Bronchial epithelial cell (primary cell): ENCODE data around the gene ANK3. TPM values are rescaled to one million over a fixed set of nuclear protein-coding genes. Genes with fewer than 3 reads are reported as not detected.

Experiments used
- DNase-seq: peaks from one replicate; pipeline ENCODE4 v3.0.0-alpha.2; 2010; ENCODE audit warnings: low read depth
- FAIRE-seq: peaks from 2 replicates; lab custom pipeline; 2011; peaks lifted over from hg19 to GRCh38; lab: Jason Lieb, UNC
- H3K27me3 ChIP-seq: 2 replicates; pipeline ENCODE4 v1.5.1; 2011; ENCODE audit warnings: low read length; ENCODE audit not compliant: control insufficient read depth, insufficient read depth
- H3K36me3 ChIP-seq: 2 replicates; pipeline ENCODE4 v1.5.1; 2011; ENCODE audit warnings: low read length; ENCODE audit not compliant: control insufficient read depth, insufficient read depth
- H3K4me3 ChIP-seq: 2 replicates; pipeline ENCODE4 v1.5.1; 2011; ENCODE audit warnings: mild to moderate bottlenecking, low read depth, low read length, control low read depth
- total RNA-seq: library from RNA; depleted of rRNA; stranded (reverse); fragments of >200 nt; gene quantifications from 2 replicates; pipeline ENCODE4 v1.2.1, GENCODE V29; 2014
- TF ChIP-seq, protein P1 (sequence below): IDR thresholded peaks from 2 replicates; pipeline ENCODE4 v1.5.1; 2011; ENCODE audit warnings: mild to moderate bottlenecking, moderate library complexity, low read length, control low read depth, inconsistent platforms; ENCODE audit not compliant: insufficient read depth, severe bottlenecking

Gene ANK3
- total RNA-seq, 1 donor from 2014 or later: 7.9 TPM

DNA sequence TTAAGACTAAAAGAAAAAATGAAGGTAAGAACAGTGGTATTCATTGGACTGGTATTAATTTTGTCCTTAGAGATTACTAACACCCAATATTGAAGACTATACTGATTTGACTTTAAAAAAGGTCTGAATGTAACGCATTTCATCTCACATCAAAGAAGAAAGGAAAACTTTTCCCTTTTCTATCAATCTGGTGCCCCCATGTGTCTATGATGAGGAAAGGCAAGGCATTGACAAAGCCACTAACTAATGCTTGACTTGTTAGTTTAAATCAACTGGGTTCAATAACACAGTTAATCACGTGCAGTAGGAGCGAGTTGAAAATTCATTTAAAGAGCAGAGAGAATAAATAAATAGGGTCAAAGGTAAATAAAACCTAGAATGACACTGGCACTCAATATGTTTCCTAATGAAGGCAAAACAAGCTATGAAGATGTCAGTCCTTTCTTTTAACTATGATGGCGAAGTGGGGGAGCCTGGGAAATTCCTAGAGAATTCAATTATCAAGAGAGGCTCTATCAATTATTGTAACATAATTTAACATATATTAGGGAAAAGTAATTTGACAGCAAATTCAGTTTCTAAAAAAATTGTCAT lies 180.9 kb downstream of the ANK3 start:
- DNase-seq: peak; percentile 50
- no peak for FAIRE-seq
- Histone ChIP-seq H3K4me3 (no peak overlapping the region), H3K27me3 (no peaks in the 10 kb centered on the region), H3K36me3 (no peaks in the 10 kb centered on the region)
- TF ChIP-seq, protein P1, sequence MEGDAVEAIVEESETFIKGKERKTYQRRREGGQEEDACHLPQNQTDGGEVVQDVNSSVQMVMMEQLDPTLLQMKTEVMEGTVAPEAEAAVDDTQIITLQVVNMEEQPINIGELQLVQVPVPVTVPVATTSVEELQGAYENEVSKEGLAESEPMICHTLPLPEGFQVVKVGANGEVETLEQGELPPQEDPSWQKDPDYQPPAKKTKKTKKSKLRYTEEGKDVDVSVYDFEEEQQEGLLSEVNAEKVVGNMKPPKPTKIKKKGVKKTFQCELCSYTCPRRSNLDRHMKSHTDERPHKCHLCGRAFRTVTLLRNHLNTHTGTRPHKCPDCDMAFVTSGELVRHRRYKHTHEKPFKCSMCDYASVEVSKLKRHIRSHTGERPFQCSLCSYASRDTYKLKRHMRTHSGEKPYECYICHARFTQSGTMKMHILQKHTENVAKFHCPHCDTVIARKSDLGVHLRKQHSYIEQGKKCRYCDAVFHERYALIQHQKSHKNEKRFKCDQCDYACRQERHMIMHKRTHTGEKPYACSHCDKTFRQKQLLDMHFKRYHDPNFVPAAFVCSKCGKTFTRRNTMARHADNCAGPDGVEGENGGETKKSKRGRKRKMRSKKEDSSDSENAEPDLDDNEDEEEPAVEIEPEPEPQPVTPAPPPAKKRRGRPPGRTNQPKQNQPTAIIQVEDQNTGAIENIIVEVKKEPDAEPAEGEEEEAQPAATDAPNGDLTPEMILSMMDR: peak; percentile 57

DNA sequence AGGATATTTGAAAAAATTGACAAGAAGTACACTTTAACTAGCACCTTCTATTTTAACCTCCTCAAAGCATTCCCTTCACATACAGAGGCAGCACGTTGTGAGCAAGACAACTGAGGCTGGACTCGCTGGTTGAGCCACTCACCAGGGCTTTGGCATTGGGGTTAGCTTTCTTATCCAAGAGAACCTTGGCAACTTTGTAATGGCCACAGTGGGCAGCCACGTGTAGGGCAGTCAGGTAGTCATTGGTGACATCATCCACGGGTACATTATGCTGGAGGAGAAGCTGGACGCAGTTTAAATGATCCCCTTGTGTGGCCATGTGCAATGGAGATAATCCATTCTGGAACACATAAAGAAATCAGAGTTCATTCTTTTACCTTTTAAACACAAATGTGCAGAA lies 181.8 kb downstream of the ANK3 start:
- TF ChIP-seq, protein P1: no peak
- Histone ChIP-seq H3K27me3 (no peaks in the 10 kb centered on the region), H3K36me3 (no peaks in the 10 kb centered on the region), H3K4me3 (no peak overlapping the region)
- no peak for FAIRE-seq
- no peak for DNase-seq

DNA sequence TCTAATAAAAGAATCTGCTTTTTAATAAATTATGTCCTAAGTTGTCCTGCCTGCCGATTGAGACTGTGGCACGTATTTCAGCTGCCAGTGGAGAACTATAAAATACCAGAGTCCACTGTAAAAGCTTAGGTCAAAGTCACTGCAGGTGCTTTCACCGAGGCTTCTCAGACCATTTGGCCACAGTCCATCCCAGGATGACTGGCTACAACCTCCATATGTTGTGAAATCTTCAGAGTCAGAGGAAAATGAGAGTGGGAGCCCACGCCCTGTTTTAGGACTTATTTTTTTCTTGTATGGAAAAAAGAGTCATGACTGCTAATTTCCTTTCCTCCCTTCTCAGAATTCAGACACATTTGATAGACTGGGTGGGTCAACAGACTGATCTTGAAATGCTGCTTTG lies 182.9 kb downstream of the ANK3 start:
- TF ChIP-seq, protein P1: no peak
- FAIRE-seq: no peak
- H3K36me3 ChIP-seq: no peaks in the 10 kb centered on the region
- peak; percentile 56 for DNase-seq
- no peaks in the 10 kb centered on the region for H3K27me3 ChIP-seq
- H3K4me3 ChIP-seq: no peak overlapping the region

DNA sequence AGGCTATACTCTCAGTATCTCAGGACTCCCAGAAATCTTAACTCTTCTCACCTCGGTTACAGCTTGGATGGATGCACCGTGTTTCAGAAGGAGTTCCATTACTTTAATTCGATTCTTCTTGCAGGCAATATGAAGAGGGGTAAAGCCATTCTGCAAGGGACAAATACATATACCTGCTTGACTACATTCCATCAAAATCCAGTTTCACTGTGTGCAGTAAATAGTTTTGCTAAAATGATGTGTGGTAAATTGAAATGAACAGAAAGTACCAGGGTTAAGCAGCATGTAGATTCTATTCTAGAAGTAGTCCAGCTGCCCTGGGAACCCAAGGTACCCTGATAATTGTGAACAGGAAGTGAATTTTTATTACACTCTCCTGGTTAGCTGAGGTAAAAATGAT lies 183.9 kb downstream of the ANK3 start:
- TF ChIP-seq, protein P1: no peak
- DNase-seq (no peak), FAIRE-seq (no peak)
- Histone ChIP-seq H3K4me3 (no peak overlapping the region), H3K27me3 (no peaks in the 10 kb centered on the region), H3K36me3 (no peaks in the 10 kb centered on the region)

DNA sequence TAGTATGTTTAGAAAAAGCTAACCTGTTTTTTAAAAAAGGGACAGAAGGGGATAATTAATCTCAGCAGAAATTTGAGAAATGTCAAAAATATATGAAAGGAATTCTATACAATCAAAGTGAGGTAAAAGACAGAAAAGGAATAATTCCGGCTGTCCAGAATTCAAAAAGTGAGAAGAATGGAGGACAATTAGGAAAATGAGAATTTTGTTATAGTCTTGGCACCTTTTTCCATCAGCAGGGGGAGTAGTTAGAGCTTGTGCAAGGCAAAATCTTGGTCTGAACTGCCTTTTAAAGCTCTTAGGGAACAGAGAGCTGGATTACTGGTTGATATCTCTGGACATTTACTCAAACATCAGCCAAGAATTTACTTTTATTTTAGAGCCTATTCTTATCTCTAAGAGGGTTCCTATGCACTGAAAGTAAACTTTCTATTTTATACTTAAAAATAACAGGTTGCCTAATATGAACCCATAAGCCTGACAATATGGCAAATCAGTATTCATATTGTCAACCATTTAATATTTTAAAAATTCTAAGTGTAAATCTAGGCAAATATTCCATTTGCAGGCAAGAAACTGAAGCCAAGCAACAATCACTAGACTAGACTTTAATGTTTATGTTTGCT lies 185.6 kb downstream of the ANK3 start:
- Histone ChIP-seq H3K36me3 (no peaks in the 10 kb centered on the region), H3K27me3 (no peaks in the 10 kb centered on the region), H3K4me3 (no peak overlapping the region)
- TF ChIP-seq, protein P1: peak; percentile 64
- peak; percentile 42 for DNase-seq
- FAIRE-seq: no peak

DNA sequence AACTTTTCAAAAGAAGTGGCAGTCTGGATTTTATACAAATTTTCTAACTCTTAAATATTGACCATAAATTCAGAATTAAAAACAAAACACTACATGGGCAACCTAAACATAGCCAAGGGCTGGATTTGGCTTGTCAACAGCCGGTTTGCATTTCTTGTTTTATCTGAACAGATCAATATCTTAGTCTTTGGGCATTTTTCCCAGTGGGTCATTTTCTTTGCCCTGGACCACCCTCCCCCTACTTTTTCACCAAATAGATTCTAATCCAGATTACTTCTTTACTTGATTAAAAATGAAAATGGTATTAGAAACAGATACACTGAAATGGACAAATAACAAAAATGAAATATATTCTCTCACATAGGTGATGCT lies 189.0 kb downstream of the ANK3 start:
- DNase-seq: no peak
- Histone ChIP-seq H3K36me3 (peaks cover 2% of the 10 kb centered on the region), H3K4me3 (no peak overlapping the region), H3K27me3 (no peaks in the 10 kb centered on the region)
- TF ChIP-seq, protein P1: no peak
- FAIRE-seq: no peak
